ENCODE results near the gene CFHR2. TPM values are rescaled to one million over a fixed set of nuclear protein-coding genes. Genes with fewer than 3 reads are reported as not detected.
"Not testable (repeated sequence)": the region's sequence is repeated elsewhere in the genome, so short reads cannot be mapped to it uniquely, and the experiment has no call there.

Gene CFHR2
- polyA plus RNA-seq, 1 donor (not counting 4 experiments of a cell fraction or from before 2014, with no cell fraction given), result not detected

GRCh38 chr1:196977278-196977677, 33.7 kb downstream of the CFHR2 start, which contains the start of gene CFHR5:
TSS of gene CFHR5 (plus strand) at chr1:196977556. CDS start at chr1:196977665, 109 bp downstream.
- H3K9ac ChIP-seq (ENCODE audit: control insufficient read depth, extremely low read depth, insufficient read depth, low read length), result no peak within 1 kb of the TSS
- H2AFZ ChIP-seq (ENCODE audit: control insufficient read depth, low read length), result no peak within 1 kb of the TSS
- H3K36me3 ChIP-seq (ENCODE audit: control insufficient read depth in 2 of 2, extremely low read depth in 1 of 2, insufficient read depth in 2 of 2, low read length in 2 of 2), result no peaks in the 10 kb centered on the region
- no peaks in the 10 kb centered on the region for H3K9me3 ChIP-seq (ENCODE audit: control insufficient read depth, low read depth, low read length)
- TF ChIP-seq EZH2 (IDR thresholded peaks at IDR 0.05; ENCODE audit: low read length), result no peak
- DNase-seq (ENCODE audit: low read depth, low spot score), result no peak
- FAIRE-seq, result no peak
- H3K27ac ChIP-seq (ENCODE audit: control insufficient read depth, insufficient read depth, low read length), result no peak within 1 kb of the TSS
- H4K20me1 ChIP-seq (ENCODE audit: control insufficient read depth, extremely low read depth, insufficient read depth, low read length), result no peaks in the 10 kb centered on the region
- H3K27me3 ChIP-seq (ENCODE audit: control insufficient read depth, extremely low read depth, insufficient read depth, low read length), result no peaks in the 10 kb centered on the region
- no peaks in the 10 kb centered on the region for H3K4me1 ChIP-seq (ENCODE audit: control insufficient read depth, extremely low read depth, insufficient read depth, low read length)
- no peak within 1 kb of the TSS for H3K4me3 ChIP-seq (ENCODE audit: control insufficient read depth in 2 of 3, extremely low read depth in 1 of 3, insufficient read depth in 2 of 3, low read depth in 1 of 3, low read length in 3 of 3)
- no peaks in the 10 kb centered on the region for H3K79me2 ChIP-seq (ENCODE audit: control insufficient read depth, insufficient read depth, low read length)
- no peak within 1 kb of the TSS for H3K4me2 ChIP-seq (ENCODE audit: control insufficient read depth, extremely low read depth, insufficient read depth, low read depth, low read length)
- dilution Hi-C loops (cut with MboI; ENCODE audit: extremely low pct_ligation_motif_present, low sequenced_read_pairs), result no loop called here
- H3K9me1 ChIP-seq (ENCODE audit: control insufficient read depth, extremely low read depth, insufficient read depth, low read length), result no peaks in the 10 kb centered on the region

GRCh38 chr1:196980859-196981258, 37.3 kb downstream of the CFHR2 start:
- no peak for TF ChIP-seq CTCF (optimal IDR thresholded peaks at IDR 0.05 in 1 of 3, IDR thresholded peaks at IDR 0.05 in 1 of 3, conservative IDR thresholded peaks at IDR 0.05 in 1 of 3; ENCODE audit: extremely low read depth in 1 of 3, insufficient read depth in 2 of 3, low read length in 3 of 3)
- TF ChIP-seq EZH2 (IDR thresholded peaks at IDR 0.05; ENCODE audit: low read length), result no peak
- FAIRE-seq (no peak), DNase-seq (ENCODE audit: low read depth, low spot score) (no peak)
- H3K9me1 ChIP-seq (ENCODE audit: control insufficient read depth, extremely low read depth, insufficient read depth, low read length), result no peaks in the 10 kb centered on the region
- no peak overlapping the region for H2AFZ ChIP-seq (ENCODE audit: control insufficient read depth, low read length)
- no peak overlapping the region for H3K4me3 ChIP-seq (ENCODE audit: control insufficient read depth in 2 of 3, extremely low read depth in 1 of 3, insufficient read depth in 2 of 3, low read depth in 1 of 3, low read length in 3 of 3)
- no peaks in the 10 kb centered on the region for H3K36me3 ChIP-seq (ENCODE audit: control insufficient read depth in 2 of 2, extremely low read depth in 1 of 2, insufficient read depth in 2 of 2, low read length in 2 of 2)
- H3K79me2 ChIP-seq (ENCODE audit: control insufficient read depth, insufficient read depth, low read length), result no peaks in the 10 kb centered on the region
- no peak overlapping the region for H3K27ac ChIP-seq (ENCODE audit: control insufficient read depth, insufficient read depth, low read length)
- dilution Hi-C loops (cut with MboI; ENCODE audit: extremely low pct_ligation_motif_present, low sequenced_read_pairs), result no loop called here
- no peaks in the 10 kb centered on the region for H3K27me3 ChIP-seq (ENCODE audit: control insufficient read depth, extremely low read depth, insufficient read depth, low read length)
- H4K20me1 ChIP-seq (ENCODE audit: control insufficient read depth, extremely low read depth, insufficient read depth, low read length), result no peaks in the 10 kb centered on the region
- no peak overlapping the region for H3K4me2 ChIP-seq (ENCODE audit: control insufficient read depth, extremely low read depth, insufficient read depth, low read depth, low read length)
- H3K9ac ChIP-seq (ENCODE audit: control insufficient read depth, extremely low read depth, insufficient read depth, low read length), result no peak overlapping the region
- no peaks in the 10 kb centered on the region for H3K9me3 ChIP-seq (ENCODE audit: control insufficient read depth, low read depth, low read length)
- H3K4me1 ChIP-seq (ENCODE audit: control insufficient read depth, extremely low read depth, insufficient read depth, low read length), result no peaks in the 10 kb centered on the region

- H3K4me1 ChIP-seq (ENCODE audit: control insufficient read depth, extremely low read depth, insufficient read depth, low read length); H3K4me3 ChIP-seq (ENCODE audit: control insufficient read depth in 2 of 3, extremely low read depth in 1 of 3, insufficient read depth in 2 of 3, low read depth in 1 of 3, low read length in 3 of 3); H3K27ac ChIP-seq (ENCODE audit: control insufficient read depth, insufficient read depth, low read length); dilution Hi-C loops (cut with MboI; ENCODE audit: extremely low pct_ligation_motif_present, low sequenced_read_pairs); H3K9me3 ChIP-seq (ENCODE audit: control insufficient read depth, low read depth, low read length); H3K36me3 ChIP-seq (ENCODE audit: control insufficient read depth in 2 of 2, extremely low read depth in 1 of 2, insufficient read depth in 2 of 2, low read length in 2 of 2); H3K27me3 ChIP-seq (ENCODE audit: control insufficient read depth, extremely low read depth, insufficient read depth, low read length); H2AFZ ChIP-seq (ENCODE audit: control insufficient read depth, low read length); H3K9ac ChIP-seq (ENCODE audit: control insufficient read depth, extremely low read depth, insufficient read depth, low read length); H3K9me1 ChIP-seq (ENCODE audit: control insufficient read depth, extremely low read depth, insufficient read depth, low read length); FAIRE-seq; DNase-seq (ENCODE audit: low read depth, low spot score); H4K20me1 ChIP-seq (ENCODE audit: control insufficient read depth, extremely low read depth, insufficient read depth, low read length); H3K4me2 ChIP-seq (ENCODE audit: control insufficient read depth, extremely low read depth, insufficient read depth, low read depth, low read length); H3K79me2 ChIP-seq (ENCODE audit: control insufficient read depth, insufficient read depth, low read length): not testable (repeated sequence)
Measured at GRCh38 chr1:196982247-196982646, 38.7 kb downstream of the CFHR2 start.

- H4K20me1 ChIP-seq (ENCODE audit: control insufficient read depth, extremely low read depth, insufficient read depth, low read length); H3K4me3 ChIP-seq (ENCODE audit: control insufficient read depth in 2 of 3, extremely low read depth in 1 of 3, insufficient read depth in 2 of 3, low read depth in 1 of 3, low read length in 3 of 3); FAIRE-seq; H3K27ac ChIP-seq (ENCODE audit: control insufficient read depth, insufficient read depth, low read length); H3K9me1 ChIP-seq (ENCODE audit: control insufficient read depth, extremely low read depth, insufficient read depth, low read length); H3K36me3 ChIP-seq (ENCODE audit: control insufficient read depth in 2 of 2, extremely low read depth in 1 of 2, insufficient read depth in 2 of 2, low read length in 2 of 2); dilution Hi-C loops (cut with MboI; ENCODE audit: extremely low pct_ligation_motif_present, low sequenced_read_pairs); H3K27me3 ChIP-seq (ENCODE audit: control insufficient read depth, extremely low read depth, insufficient read depth, low read length); H3K4me1 ChIP-seq (ENCODE audit: control insufficient read depth, extremely low read depth, insufficient read depth, low read length); H3K9ac ChIP-seq (ENCODE audit: control insufficient read depth, extremely low read depth, insufficient read depth, low read length); H3K79me2 ChIP-seq (ENCODE audit: control insufficient read depth, insufficient read depth, low read length); DNase-seq (ENCODE audit: low read depth, low spot score); H3K4me2 ChIP-seq (ENCODE audit: control insufficient read depth, extremely low read depth, insufficient read depth, low read depth, low read length); H2AFZ ChIP-seq (ENCODE audit: control insufficient read depth, low read length); H3K9me3 ChIP-seq (ENCODE audit: control insufficient read depth, low read depth, low read length): not testable (repeated sequence)
Measured at GRCh38 chr1:196991919-196992651, 48.5 kb downstream of the CFHR2 start.

All from keratinocyte (primary cell).